A549 (cell line): ENCODE measurements around the gene CPNE4.

ENCODE experiments used
- MAZ ChIP-seq: fragments of 150-350 bp; IDR thresholded peaks from 2 replicates; pipeline ENCODE4 v1.6.1; 2014; ENCODE audit warnings: antibody characterized with exemption, low read depth, low read length, borderline replicate concordance
- TF ChIP-seq, protein P1 (sequence below): fragments of >200 bp; sonication (Bioruptor Twin); formaldehyde crosslinking; IDR thresholded peaks from 3 replicates; pipeline ENCODE4 v1.5.1; 2016
- TF ChIP-seq, protein P2 (sequence below): fragments of 200-600 bp; sonication (generic); IDR thresholded peaks from 2 replicates; pipeline ENCODE4 v1.6.1; 2016; ENCODE audit warnings: antibody characterized with exemption, mild to moderate bottlenecking, moderate library complexity

DNA sequence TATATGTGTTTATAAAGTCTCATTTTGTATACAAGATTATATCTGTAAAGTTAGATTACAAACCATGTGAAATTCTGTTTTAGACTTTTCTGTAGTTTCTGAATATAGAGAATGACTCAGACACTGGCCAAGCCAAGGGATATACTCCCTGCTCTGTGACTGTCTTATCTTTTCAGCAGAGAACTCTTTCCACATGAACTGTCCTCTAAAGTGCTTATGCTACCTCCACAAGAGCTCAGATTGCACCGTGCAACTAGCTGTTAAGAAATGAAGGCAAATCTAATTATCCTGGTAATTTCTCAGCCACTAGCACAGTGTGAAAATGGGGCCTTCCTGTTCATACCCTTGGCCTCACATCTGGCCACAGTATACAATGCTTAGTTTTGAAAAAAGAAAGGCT lies 44.3 kb upstream of the CPNE4 start:
- TF ChIP-seq, protein P1, sequence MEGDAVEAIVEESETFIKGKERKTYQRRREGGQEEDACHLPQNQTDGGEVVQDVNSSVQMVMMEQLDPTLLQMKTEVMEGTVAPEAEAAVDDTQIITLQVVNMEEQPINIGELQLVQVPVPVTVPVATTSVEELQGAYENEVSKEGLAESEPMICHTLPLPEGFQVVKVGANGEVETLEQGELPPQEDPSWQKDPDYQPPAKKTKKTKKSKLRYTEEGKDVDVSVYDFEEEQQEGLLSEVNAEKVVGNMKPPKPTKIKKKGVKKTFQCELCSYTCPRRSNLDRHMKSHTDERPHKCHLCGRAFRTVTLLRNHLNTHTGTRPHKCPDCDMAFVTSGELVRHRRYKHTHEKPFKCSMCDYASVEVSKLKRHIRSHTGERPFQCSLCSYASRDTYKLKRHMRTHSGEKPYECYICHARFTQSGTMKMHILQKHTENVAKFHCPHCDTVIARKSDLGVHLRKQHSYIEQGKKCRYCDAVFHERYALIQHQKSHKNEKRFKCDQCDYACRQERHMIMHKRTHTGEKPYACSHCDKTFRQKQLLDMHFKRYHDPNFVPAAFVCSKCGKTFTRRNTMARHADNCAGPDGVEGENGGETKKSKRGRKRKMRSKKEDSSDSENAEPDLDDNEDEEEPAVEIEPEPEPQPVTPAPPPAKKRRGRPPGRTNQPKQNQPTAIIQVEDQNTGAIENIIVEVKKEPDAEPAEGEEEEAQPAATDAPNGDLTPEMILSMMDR = no peak
- no peak for TF ChIP-seq MAZ
- TF ChIP-seq, protein P2, sequence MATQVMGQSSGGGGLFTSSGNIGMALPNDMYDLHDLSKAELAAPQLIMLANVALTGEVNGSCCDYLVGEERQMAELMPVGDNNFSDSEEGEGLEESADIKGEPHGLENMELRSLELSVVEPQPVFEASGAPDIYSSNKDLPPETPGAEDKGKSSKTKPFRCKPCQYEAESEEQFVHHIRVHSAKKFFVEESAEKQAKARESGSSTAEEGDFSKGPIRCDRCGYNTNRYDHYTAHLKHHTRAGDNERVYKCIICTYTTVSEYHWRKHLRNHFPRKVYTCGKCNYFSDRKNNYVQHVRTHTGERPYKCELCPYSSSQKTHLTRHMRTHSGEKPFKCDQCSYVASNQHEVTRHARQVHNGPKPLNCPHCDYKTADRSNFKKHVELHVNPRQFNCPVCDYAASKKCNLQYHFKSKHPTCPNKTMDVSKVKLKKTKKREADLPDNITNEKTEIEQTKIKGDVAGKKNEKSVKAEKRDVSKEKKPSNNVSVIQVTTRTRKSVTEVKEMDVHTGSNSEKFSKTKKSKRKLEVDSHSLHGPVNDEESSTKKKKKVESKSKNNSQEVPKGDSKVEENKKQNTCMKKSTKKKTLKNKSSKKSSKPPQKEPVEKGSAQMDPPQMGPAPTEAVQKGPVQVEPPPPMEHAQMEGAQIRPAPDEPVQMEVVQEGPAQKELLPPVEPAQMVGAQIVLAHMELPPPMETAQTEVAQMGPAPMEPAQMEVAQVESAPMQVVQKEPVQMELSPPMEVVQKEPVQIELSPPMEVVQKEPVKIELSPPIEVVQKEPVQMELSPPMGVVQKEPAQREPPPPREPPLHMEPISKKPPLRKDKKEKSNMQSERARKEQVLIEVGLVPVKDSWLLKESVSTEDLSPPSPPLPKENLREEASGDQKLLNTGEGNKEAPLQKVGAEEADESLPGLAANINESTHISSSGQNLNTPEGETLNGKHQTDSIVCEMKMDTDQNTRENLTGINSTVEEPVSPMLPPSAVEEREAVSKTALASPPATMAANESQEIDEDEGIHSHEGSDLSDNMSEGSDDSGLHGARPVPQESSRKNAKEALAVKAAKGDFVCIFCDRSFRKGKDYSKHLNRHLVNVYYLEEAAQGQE = no peak
